H7 (cell line): ENCODE measurements around the gene RNF222. TPM values are rescaled to one million over a fixed set of nuclear protein-coding genes. Genes with fewer than 3 reads are reported as not detected.
A peak's percentile ranks its signal among the peaks of the same experiment; 100 is the strongest.

Experiments
- DNase-seq: peaks from one replicate; pipeline ENCODE4 v3.0.0; 2012
- H3K27me3 ChIP-seq: 2 replicates; pipeline ENCODE4 v1.6.0; 2011; ENCODE audit warnings: mild to moderate bottlenecking, low read length; ENCODE audit not compliant: control insufficient read depth, insufficient read depth
- H3K36me3 ChIP-seq: replicated peaks from 2 replicates; pipeline ENCODE4 v1.5.1; 2011; ENCODE audit warnings: low read length; ENCODE audit not compliant: control insufficient read depth, insufficient read depth
- H3K4me3 ChIP-seq: 2 replicates; pipeline ENCODE4 v1.5.1; 2011; ENCODE audit warnings: low read depth, mild to moderate bottlenecking, control low read depth, low read length, moderate library complexity; ENCODE audit not compliant: insufficient read depth
- total RNA-seq: library from RNA; depleted of rRNA; stranded (reverse); fragments of >200 nt; shearing (Covaris generic); gene quantifications from 2 replicates; pipeline ENCODE4 v1.2.3, GENCODE V29; 2014

Gene RNF222
- total RNA-seq, 1 experiment from 2014 or later = not detected

GRCh38 chr17:8421571-8421970 is 23.9 kb upstream of the RNF222 start:
- Histone ChIP-seq H3K27me3 (no peaks in the 10 kb centered on the region), H3K4me3 (no peak overlapping the region), H3K36me3 (no peaks in the 10 kb centered on the region)
- DNase-seq = no peak

GRCh38 chr17:8420041-8420934 is 22.7 kb upstream of the RNF222 start:
- Histone ChIP-seq H3K36me3 (no peaks in the 10 kb centered on the region), H3K4me3 (no peak overlapping the region), H3K27me3 (no peaks in the 10 kb centered on the region)
- DNase-seq = no peak

GRCh38 chr17:8419305-8419704 is 21.7 kb upstream of the RNF222 start:
- no peak overlapping the region for H3K4me3 ChIP-seq
- DNase-seq = no peak
- no peaks in the 10 kb centered on the region for H3K27me3 ChIP-seq
- H3K36me3 ChIP-seq = no peaks in the 10 kb centered on the region

GRCh38 chr17:8418471-8418870 is 20.8 kb upstream of the RNF222 start:
- Histone ChIP-seq H3K36me3 (no peaks in the 10 kb centered on the region), H3K4me3 (no peak overlapping the region), H3K27me3 (no peaks in the 10 kb centered on the region)
- DNase-seq = no peak

- Histone ChIP-seq H3K4me3 (no peak overlapping the region), H3K36me3 (no peaks in the 10 kb centered on the region), H3K27me3 (no peaks in the 10 kb centered on the region)
- DNase-seq = no peak
Measured at GRCh38 chr17:8417806-8418205, 20.2 kb upstream of the RNF222 start.

GRCh38 chr17:8413938-8414337 is 16.3 kb upstream of the RNF222 start:
- Histone ChIP-seq H3K27me3 (no peaks in the 10 kb centered on the region), H3K36me3 (no peaks in the 10 kb centered on the region), H3K4me3 (no peak overlapping the region)
- DNase-seq = no peak

- Histone ChIP-seq H3K36me3 (no peaks in the 10 kb centered on the region), H3K4me3 (no peak overlapping the region), H3K27me3 (no peaks in the 10 kb centered on the region)
- no peak for DNase-seq
Measured at GRCh38 chr17:8413328-8413727, 15.7 kb upstream of the RNF222 start.

- Histone ChIP-seq H3K27me3 (no peaks in the 10 kb centered on the region), H3K4me3 (no peak overlapping the region), H3K36me3 (no peaks in the 10 kb centered on the region)
- no peak for DNase-seq
Measured at GRCh38 chr17:8412089-8412488, 14.5 kb upstream of the RNF222 start.

- no peak for DNase-seq
- no peaks in the 10 kb centered on the region for H3K27me3 ChIP-seq
- no peaks in the 10 kb centered on the region for H3K36me3 ChIP-seq
- H3K4me3 ChIP-seq = no peak overlapping the region
Measured at GRCh38 chr17:8410883-8411238, 13.2 kb upstream of the RNF222 start.

- DNase-seq = peak; percentile 84
Measured at GRCh38 chr17:8409966-8410882, 12.6 kb upstream of the RNF222 start.

GRCh38 chr17:8408371-8408770 is 10.7 kb upstream of the RNF222 start:
- Histone ChIP-seq H3K27me3 (no peaks in the 10 kb centered on the region), H3K36me3 (no peaks in the 10 kb centered on the region), H3K4me3 (no peak overlapping the region)
- DNase-seq = peak; percentile 67

More at GRCh38 chr17:8409966-8410882, 12.6 kb upstream of the RNF222 start:
- Histone ChIP-seq H3K36me3 (no peaks in the 10 kb centered on the region), H3K4me3 (no peak overlapping the region), H3K27me3 (no peaks in the 10 kb centered on the region)

- no peak overlapping the region for H3K4me3 ChIP-seq
- DNase-seq = no peak
- no peaks in the 10 kb centered on the region for H3K36me3 ChIP-seq
- H3K27me3 ChIP-seq = no peaks in the 10 kb centered on the region
Measured at GRCh38 chr17:8406174-8406573, 8.5 kb upstream of the RNF222 start.

- DNase-seq = no peak
- H3K27me3 ChIP-seq = no peaks in the 10 kb centered on the region
- H3K4me3 ChIP-seq = no peak overlapping the region
- no peaks in the 10 kb centered on the region for H3K36me3 ChIP-seq
Measured at GRCh38 chr17:8405499-8406016, 7.9 kb upstream of the RNF222 start.

GRCh38 chr17:8402921-8403536 is 5.4 kb upstream of the RNF222 start:
- H3K4me3 ChIP-seq = no peak overlapping the region
- no peaks in the 10 kb centered on the region for H3K36me3 ChIP-seq
- DNase-seq = no peak
- H3K27me3 ChIP-seq = no peaks in the 10 kb centered on the region
